Stimulated activated naive CD8-positive, alpha-beta T cell treated with anti-CD3 and anti-CD28 coated beads, Interleukin-15, amount 100 ng/mL, for 72 hours (primary cell): ENCODE measurements around the gene WHRN.

Experiments
- ATAC-seq: fragments of 150-1000 bp; cut with Tn5 transposase; 2 replicates; pipeline ENCODE4 v1.10.0; 2021; ENCODE audit warnings: mild to moderate bottlenecking, moderate library complexity
- DNase-seq, 2 donors: peaks; one replicate each; pipeline ENCODE4 v3.0.0; 2021 to 2022
- H3K27ac Mint-ChIP-seq, 2 donors: one replicate each; pipeline ENCODE4 v1.8.0; 2022; ENCODE audit warnings: mild to moderate bottlenecking in 2 of 2, mixed read lengths in 2 of 2, moderate library complexity in 2 of 2
- H3K27me3 Mint-ChIP-seq: one replicate; pipeline ENCODE4 v1.8.0; 2022; ENCODE audit warnings: mixed read lengths
- H3K4me1 Mint-ChIP-seq: one replicate; pipeline ENCODE4 v1.8.0; 2022; ENCODE audit warnings: mild to moderate bottlenecking, mixed read lengths
- H3K4me3 Mint-ChIP-seq, 2 donors: one replicate each; pipeline ENCODE4 v1.8.0; 2022; ENCODE audit warnings: mild to moderate bottlenecking in 2 of 2, mixed read lengths in 2 of 2, moderate library complexity in 1 of 2
- H3K9me3 Mint-ChIP-seq, 2 donors: one replicate each; pipeline ENCODE4 v1.8.0; 2022; ENCODE audit warnings: mixed read lengths in 2 of 2

Gene WHRN

DNA sequence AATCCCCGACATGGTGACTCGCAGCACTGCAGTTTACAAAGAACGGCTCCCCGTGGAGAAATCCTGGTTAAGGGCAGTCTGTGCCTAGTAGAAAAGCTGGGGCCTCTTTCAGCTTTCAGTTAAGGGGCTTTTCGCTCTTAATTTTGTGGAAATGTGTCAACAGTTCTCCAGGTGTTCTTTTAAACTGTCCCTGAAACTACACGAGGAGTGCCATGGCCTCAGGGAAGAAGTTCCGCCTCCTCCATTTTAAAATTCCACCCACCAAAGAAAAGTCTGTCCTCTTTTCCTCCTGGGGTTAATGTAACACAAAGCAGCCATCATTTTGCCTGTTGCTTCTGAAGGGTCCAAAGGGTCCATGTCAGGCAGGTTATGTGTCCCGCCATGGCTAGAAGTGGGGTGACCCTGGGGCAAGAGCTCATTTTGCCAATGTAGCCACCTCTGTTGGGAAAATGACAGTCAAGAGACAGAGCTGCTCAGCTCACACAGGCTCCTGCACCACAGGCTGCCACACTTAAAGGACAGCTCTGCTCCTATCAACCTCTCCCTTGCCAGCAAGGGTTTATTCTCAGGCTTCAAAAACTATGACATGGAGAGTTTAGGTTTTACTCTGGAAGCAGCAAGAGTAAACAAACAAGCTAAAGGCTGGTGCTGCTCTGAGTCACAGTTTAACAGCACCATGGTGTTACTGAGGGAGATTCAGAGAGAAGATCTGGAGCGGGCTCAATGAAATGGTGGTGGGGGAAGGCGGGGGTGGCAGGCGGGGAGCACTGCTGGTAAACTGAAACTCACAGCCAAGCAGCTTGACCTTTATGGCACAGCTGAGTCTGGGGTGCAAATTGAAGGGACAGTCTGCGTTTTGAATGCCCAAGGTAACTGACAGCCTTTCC is 3.2 kb downstream of the WHRN start:
- Mint-ChIP-seq H3K27ac (no peak overlapping the region), H3K27me3 (peaks cover 11% of the 10 kb centered on the region), H3K9me3 (no peaks in the 10 kb centered on the region), H3K4me1 (peaks cover 58% of the 10 kb centered on the region), H3K4me3 (peak overlapping the region in 1 of 2 donors; percentile 82)
- ATAC-seq (no peak), DNase-seq (no peak)

DNA sequence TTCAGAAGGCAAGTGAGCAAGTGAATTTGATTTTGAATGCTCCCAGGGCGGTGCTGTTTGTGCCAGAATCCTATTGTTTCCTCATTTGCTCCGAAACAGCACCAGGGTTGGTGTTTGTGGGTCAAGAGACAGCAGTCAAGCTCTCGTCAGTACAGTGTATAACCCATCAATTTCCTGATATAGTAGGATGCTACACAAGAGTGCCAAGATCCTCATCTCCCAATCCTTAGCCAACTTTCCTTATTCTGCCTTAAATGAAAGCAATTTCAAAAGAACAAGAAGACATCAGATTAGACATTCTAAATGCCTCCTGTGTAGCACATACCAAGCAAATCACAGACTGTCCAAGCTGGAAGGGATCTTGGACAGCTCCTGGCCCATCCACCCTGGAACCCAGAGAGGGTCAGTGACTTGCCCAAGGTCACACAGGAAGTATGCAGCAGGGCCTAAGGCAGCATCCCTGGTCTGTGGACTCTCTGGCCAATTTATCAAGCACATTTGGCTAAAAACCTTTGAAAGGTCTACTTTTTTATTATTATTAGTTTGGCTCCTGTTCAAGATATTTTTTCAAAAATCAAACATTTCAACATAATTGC is 4.5 kb downstream of the WHRN start:
- no peaks in the 10 kb centered on the region for H3K27me3 Mint-ChIP-seq
- no peak overlapping the region for H3K27ac Mint-ChIP-seq
- H3K9me3 Mint-ChIP-seq = no peaks in the 10 kb centered on the region
- H3K4me3 Mint-ChIP-seq = no peak overlapping the region
- no peak for DNase-seq
- H3K4me1 Mint-ChIP-seq = peaks cover 59% of the 10 kb centered on the region
- ATAC-seq = no peak

DNA sequence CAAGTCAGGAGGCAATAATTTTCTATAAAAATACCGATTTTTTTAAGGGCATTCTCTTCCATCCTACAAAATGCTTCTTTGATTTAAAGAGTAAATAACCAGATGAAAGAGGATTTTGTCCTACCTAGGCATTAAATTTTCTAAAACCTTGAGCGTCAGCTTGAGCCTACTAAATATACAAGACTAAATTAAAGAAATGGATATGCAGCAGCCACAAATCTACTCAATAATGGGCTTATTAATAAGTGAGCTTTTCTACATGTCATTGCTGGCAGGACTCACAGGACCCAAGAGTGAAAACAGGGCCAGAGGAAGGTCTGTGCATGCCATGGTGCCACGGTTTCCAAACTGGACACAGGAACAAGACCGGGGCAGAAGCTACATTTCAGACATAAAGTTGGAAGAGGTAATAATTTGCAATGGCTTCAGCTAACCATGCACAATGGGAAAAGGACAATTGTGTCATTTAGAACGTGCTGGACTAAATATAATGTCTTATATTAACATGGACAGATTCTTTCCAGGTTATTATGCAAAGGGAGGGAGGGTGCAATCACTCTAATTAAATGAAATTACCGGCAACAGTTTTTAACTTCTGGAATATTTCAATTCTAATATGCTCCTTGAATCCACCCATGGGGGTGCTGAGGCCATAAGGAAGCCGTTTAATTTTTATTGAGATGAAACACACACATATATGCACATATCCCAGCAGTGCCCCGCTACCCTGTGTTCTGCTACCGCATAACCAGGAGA is 5.2 kb downstream of the WHRN start:
- Mint-ChIP-seq H3K27me3 (no peaks in the 10 kb centered on the region), H3K27ac (no peak overlapping the region), H3K4me1 (peaks cover 57% of the 10 kb centered on the region), H3K9me3 (no peaks in the 10 kb centered on the region), H3K4me3 (peak overlapping the region in 1 of 2 donors; percentile 32)
- DNase-seq = no peak
- ATAC-seq = no peak

DNA sequence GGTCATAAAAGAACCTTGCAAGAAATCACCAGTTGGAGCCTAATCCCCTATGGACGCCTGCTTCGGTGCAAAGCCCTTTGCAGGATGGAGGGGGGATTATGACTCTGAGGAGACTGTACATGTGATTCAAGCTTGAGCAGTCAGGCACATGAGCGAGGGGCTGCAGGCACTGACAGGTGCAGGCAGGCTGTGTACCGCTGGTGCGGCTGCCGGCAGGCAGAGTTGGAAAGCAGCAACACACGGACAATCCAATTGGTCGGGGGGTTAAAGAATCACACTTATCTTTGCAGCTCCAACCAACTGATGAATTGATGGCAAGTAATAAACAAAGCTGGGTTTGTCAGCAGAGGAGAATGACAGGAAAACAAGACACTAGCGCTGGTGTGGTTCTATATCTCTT is 5.7 kb downstream of the WHRN start:
- Mint-ChIP-seq H3K4me1 (peaks cover 63% of the 10 kb centered on the region), H3K4me3 (no peak overlapping the region), H3K27me3 (no peaks in the 10 kb centered on the region), H3K9me3 (no peaks in the 10 kb centered on the region), H3K27ac (no peak overlapping the region)
- ATAC-seq (no peak), DNase-seq (no peak)

DNA sequence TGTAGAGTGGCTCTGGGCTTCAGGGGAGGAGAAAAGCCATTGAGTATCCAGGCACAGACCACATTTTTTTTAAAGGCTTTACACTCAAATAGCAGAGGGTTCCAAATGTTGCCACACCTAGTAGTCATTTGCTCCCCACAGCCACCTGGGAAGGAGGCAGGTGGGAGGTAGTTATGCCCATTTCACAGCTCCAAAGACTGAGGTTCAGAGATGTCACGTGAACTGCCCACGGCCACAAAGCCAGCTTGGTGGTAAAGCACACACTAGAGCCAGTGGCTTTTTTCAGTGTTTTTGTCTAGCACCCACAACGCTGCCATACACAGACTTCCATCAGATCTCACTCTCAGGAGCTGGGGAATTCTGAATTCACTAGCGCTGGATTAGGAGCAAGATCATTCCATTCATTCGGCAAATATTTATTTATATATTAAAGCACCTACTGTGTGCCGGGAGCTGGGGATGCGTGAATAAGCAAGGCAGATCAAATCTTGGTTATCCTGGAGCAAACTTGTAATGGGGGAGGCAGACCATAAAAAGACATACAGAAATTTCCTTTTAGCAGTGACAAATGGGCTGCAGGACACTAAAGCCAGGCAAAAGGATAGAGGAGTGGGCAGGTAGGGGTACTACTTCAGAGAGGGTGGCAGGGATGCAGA is 7.4 kb downstream of the WHRN start:
- no peaks in the 10 kb centered on the region for H3K27me3 Mint-ChIP-seq
- ATAC-seq = no peak
- no peaks in the 10 kb centered on the region for H3K9me3 Mint-ChIP-seq
- no peak overlapping the region for H3K4me3 Mint-ChIP-seq
- H3K4me1 Mint-ChIP-seq = peaks cover 61% of the 10 kb centered on the region
- no peak overlapping the region for H3K27ac Mint-ChIP-seq
- no peak for DNase-seq

DNA sequence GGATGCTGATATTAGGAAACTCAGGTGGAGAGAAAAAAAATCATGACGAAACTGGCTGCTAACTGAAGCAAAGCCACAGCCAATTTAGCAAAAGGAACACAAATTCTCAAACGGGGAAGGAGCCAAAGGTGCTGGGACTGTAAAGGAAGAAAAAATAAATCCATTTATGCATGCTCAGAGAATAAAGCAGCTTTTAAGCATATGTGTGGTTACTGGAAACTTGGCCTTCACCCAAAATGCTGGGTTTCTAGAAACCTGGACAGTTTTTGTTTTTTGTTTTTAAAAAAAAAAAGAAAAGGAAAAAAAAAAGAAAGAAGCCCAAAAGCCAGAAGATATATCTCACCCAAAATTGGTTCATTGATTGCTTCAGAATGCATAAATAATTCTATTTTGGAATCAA is 8.0 kb downstream of the WHRN start:
- Mint-ChIP-seq H3K4me1 (peaks cover 55% of the 10 kb centered on the region), H3K27me3 (no peaks in the 10 kb centered on the region), H3K27ac (no peak overlapping the region), H3K9me3 (no peaks in the 10 kb centered on the region), H3K4me3 (no peak overlapping the region)
- DNase-seq = no peak
- no peak for ATAC-seq

DNA sequence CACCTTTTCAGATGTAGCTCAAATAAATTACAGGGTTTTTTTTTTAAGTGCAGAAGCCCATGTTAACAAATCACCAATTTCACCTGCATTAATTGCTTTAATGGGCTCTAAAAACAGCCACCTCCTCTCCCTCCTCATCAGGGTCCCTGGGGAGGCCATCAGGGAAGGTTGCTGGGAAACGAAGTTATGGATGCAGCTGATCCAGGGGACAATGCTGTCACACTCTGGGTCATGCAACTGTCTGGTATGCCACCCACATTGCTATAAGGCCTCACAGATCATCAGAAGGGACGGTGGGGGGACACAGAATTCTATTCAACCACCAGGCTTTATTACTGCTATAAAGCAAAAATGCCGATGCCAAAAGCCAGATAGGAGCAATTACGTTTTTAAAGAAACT is 9.3 kb downstream of the WHRN start:
- Mint-ChIP-seq H3K4me3 (no peak overlapping the region), H3K27me3 (no peaks in the 10 kb centered on the region), H3K4me1 (peaks cover 46% of the 10 kb centered on the region), H3K9me3 (no peaks in the 10 kb centered on the region), H3K27ac (no peak overlapping the region)
- no peak for DNase-seq
- no peak for ATAC-seq

DNA sequence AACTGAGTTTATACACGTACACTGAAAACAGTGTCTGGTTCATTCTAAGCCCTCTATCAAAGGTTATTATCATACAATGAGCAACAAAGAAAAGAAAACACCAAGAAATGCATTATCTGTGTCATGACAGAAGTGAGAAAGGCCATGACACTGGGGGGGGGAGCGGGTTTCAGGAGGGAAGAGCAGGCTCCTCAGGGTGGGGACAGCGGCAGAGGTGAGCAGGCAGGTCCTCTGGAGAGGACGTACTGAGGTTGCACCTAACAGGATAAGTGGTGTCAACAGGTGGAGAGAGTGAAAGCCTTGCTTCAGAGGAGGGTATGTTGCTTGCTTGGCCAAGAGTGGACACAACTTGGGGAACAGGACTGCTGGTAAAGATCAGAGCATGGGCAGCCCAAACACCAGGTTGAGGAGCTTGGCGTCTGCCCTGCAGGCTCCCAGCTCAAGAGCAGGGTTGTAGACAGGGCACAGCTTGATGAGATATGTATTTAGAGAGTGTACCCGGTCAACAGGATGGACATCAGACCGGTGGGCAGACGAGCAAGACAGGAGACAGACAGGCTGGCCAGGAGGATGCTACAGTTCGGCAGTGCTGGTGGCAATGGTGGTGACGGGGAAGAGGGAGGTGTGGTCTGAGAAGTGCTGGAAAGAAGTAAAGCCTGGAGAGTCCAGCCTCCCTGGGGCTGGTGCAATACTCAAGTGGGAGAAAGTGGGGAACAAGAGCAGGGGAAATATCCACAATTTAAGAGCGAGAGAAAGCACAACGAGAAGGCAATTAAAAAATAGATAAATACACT is 10.3 kb downstream of the WHRN start:
- no peak for ATAC-seq

DNA sequence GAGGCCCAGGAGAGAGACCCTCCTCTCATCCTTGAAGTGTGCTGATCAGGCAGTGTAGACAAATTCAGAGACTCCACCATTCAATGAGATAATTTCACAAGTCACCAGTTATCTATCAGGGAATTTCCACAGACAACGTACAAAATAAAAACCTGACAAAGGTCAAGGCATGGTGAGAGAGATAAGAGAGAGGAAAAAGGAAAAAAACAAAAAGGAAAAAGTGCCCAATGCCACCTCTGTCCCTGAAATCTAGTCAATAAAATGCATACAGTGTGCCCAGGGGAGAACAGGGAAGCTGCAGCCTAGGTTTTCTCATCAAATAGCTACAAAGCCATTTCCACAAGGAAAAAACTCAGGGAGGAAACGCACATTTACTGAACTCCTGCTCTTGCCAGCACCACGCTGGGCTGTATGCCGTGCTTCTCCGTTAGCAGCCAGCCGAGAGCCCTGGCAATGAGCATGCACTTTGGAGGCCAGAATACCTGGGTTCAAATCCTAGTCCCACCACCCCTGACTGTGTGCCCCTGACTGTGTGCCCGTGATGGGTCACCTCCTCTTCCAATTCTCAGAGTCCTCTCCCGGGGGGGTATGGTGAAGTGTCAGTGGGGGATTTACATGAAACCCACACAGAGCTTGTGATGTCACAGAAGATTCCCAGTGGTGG is 11.6 kb downstream of the WHRN start:
- Mint-ChIP-seq H3K4me3 (no peak overlapping the region), H3K9me3 (no peaks in the 10 kb centered on the region), H3K4me1 (peaks cover 42% of the 10 kb centered on the region), H3K27me3 (no peaks in the 10 kb centered on the region), H3K27ac (no peak overlapping the region)
- ATAC-seq (no peak), DNase-seq (no peak)

More for the DNA sequence above, 10.3 kb downstream of the WHRN start:
- H3K4me1 Mint-ChIP-seq = peaks cover 43% of the 10 kb centered on the region
- no peaks in the 10 kb centered on the region for H3K27me3 Mint-ChIP-seq
- H3K27ac Mint-ChIP-seq = peak overlapping the region in 1 of 2 donors; percentile 81
- no peak for DNase-seq
- H3K4me3 Mint-ChIP-seq = no peak overlapping the region
- H3K9me3 Mint-ChIP-seq = no peaks in the 10 kb centered on the region

DNA sequence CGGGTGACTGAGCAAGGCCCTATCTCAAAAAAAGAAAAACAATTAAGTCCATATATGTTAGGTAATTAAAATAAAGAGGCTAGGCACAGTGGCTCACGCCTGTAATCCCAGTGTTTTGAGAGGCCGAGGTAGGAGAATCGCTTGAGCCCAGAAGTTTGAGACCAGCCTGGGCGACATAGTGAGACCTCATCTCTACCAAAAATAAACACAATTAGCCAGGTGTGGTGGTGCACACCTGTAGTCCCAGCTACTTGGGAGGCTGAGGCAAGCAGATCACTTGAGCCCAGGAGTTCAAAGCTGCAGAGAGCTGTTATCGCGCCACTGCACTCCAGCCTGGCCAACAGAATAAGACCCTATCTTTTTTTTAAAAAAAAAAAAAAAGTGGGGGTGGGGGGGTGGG is 12.3 kb downstream of the WHRN start:
- no peaks in the 10 kb centered on the region for H3K27me3 Mint-ChIP-seq
- H3K9me3 Mint-ChIP-seq = no peaks in the 10 kb centered on the region
- H3K4me1 Mint-ChIP-seq = peaks cover 46% of the 10 kb centered on the region
- no peak overlapping the region for H3K27ac Mint-ChIP-seq
- H3K4me3 Mint-ChIP-seq = no peak overlapping the region
- ATAC-seq (no peak), DNase-seq (no peak)

DNA sequence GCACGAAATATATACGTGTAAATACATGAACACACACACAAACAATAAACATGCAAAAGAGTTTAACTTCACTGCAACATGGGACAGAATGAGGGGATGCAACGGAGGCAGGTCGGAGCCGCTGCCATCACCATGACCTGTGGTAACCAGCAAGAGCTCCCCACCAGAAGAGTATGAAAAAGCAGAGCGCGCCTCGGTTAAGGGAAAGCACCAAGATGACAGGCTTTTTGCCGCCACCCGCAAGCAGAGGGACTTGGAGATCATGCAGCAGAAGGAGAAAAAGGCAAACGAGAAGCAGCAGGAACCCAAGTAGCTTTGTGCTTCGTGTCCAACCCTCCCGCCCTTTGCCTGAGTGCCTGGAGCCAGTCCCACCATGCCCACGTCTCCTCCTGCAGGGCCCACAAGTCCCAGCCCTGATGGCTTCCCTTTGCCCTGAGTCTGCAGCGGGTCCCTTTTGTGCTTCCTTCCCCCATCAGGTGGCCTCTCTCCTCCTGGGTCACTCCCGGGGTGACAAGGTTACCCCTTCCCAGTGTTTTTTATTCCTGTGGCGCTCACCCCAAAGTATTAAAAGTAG is 13.8 kb downstream of the WHRN start:
- Mint-ChIP-seq H3K4me1 (peaks cover 42% of the 10 kb centered on the region), H3K4me3 (no peak overlapping the region), H3K27me3 (no peaks in the 10 kb centered on the region), H3K27ac (no peak overlapping the region), H3K9me3 (no peaks in the 10 kb centered on the region)
- DNase-seq (no peak), ATAC-seq (no peak)

DNA sequence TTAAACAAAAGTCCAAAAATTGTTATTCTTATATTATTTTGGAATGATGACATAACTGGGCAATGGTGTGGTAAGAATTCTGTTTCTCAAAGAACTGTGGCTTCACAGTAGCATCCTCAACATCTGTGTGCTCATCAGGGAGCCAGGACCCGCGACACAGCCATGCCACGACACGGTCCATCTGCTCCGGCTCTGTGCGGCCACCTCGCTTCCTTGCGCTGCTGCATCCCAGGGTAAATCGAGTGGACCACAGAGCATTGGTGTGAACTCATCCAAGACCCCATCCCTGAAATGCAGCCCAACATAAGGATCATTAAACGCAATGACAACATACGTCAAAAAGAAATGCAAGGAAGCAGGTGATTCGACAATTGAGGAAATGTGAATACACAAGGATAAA is 15.3 kb downstream of the WHRN start:
- ATAC-seq (no peak), DNase-seq (no peak)
- no peak overlapping the region for H3K27ac Mint-ChIP-seq
- H3K9me3 Mint-ChIP-seq = no peaks in the 10 kb centered on the region
- H3K27me3 Mint-ChIP-seq = no peaks in the 10 kb centered on the region
- no peak overlapping the region for H3K4me3 Mint-ChIP-seq
- peaks cover 48% of the 10 kb centered on the region for H3K4me1 Mint-ChIP-seq

DNA sequence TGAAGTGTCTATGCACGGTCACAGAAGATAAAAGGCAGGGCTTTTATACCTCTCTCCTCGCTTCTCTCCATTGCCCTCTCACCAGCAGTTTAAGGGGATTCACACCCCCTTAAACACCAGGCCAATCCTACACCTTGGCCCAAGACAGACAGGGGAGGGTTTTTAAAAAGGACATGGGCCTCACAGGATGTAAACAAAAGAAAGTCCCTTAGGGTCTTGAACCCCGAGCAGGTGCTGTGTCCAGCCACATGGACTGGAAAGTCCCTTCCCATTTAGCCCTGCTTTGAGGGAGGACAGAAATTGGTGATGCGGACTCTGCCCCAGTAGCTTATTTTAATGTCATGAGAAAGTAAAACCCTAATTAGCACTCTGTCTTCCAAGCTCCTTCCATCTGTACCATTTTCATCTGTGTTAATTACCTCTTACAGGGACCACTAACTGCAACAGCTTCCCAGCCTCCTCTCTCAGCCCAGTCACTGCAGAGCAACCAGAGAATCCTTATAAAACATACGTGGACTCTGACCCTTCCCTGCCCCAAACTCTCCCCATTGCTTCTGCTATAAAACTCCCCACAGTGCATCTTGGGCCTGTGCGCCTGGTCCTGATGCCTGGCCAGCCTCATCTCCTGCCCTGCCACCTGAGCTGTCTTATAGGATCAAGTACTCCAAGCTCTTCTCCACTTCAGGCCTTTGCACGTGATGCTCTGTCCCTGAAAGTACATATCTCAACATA is 16.7 kb downstream of the WHRN start:
- no peak for ATAC-seq
- H3K27me3 Mint-ChIP-seq = no peaks in the 10 kb centered on the region
- H3K27ac Mint-ChIP-seq = peak overlapping the region in 1 of 2 donors; percentile 12
- no peak overlapping the region for H3K4me3 Mint-ChIP-seq
- no peak for DNase-seq
- H3K4me1 Mint-ChIP-seq = peaks cover 49% of the 10 kb centered on the region
- no peaks in the 10 kb centered on the region for H3K9me3 Mint-ChIP-seq
